Heart right ventricle (tissue), 16 donors: ENCODE measurements around the gene KRT222. TPM values are rescaled to one million over a fixed set of nuclear protein-coding genes. Genes with fewer than 3 reads are reported as not detected.

Experiments used
- ATAC-seq, 8 donors: fragments of 200-7000 bp; cut with Tn5 transposase; one replicate each; pipeline ENCODE4 v1.9.1; 2020; ENCODE audit warnings: mild to moderate bottlenecking in 8 of 8, moderate library complexity in 8 of 8, moderate number of reproducible peaks in 1 of 8
- DNase-seq, 2 donors: peaks; one replicate each; pipeline ENCODE4 v3.0.0-alpha.2; 2020
- H3K27ac ChIP-seq, 10 donors: fragments of 200-600 bp; sonication (generic) in 2 of 10; one replicate each; pipeline versions ENCODE4 v1.5.0 to v1.8.0; 2020 to 2022; ENCODE audit warnings: mild to moderate bottlenecking in 3 of 10
- H3K27me3 ChIP-seq, 7 donors: fragments of 200-600 bp; one replicate each; pipeline ENCODE4 v1.8.0; 2021 to 2022; ENCODE audit warnings: mild to moderate bottlenecking in 2 of 7
- H3K36me3 ChIP-seq, 9 donors: fragments of 200-600 bp; sonication (generic) in 1 of 9; one replicate each; pipeline versions ENCODE4 v1.5.0 to v1.8.0; 2020 to 2022; ENCODE audit warnings: mild to moderate bottlenecking in 2 of 9
- H3K4me1 ChIP-seq, 9 donors: fragments of 200-600 bp; sonication (generic) in 1 of 9; one replicate each; pipeline versions ENCODE4 v1.5.0 to v1.8.0; 2020 to 2022; ENCODE audit warnings: mild to moderate bottlenecking in 4 of 9
- H3K4me3 ChIP-seq, 10 donors: fragments of 200-600 bp; sonication (generic) in 2 of 10; one replicate each; pipeline versions ENCODE4 v1.5.0 to v1.8.0; 2020 to 2022; ENCODE audit warnings: mild to moderate bottlenecking in 7 of 10, moderate library complexity in 2 of 10
- H3K9me3 ChIP-seq, 11 donors: fragments of 200-600 bp in 10 of 11; sonication (generic) in 2 of 11; one replicate each; pipeline versions ENCODE4 v1.5.0 to v1.8.0; 2013 to 2022; ENCODE audit warnings: mild to moderate bottlenecking in 2 of 11, control low read depth in 1 of 11, moderate library complexity in 1 of 11
- WGBS, 2 donors: extraction: QIAGEN DNeasy Blood & Tissue Kit; methylation state at CpG; one replicate each; pipeline ENCODE4 v1.1.7; 2013; ENCODE audit warnings: inconsistent platforms in 1 of 2; 5-methylcytosine and 5-hydroxymethylcytosine counted together
- intact Hi-C, 10 donors: fragments of 100-400 bp; cut with DNase I; formaldehyde crosslinking; loops; one replicate each; pipeline versions ENCODE4 v1.11.1 to v1.14.2; 2022
- polyA plus RNA-seq, 2 donors: library from polyadenylated mRNA; stranded (reverse); fragments of 200-250 nt; gene quantifications; one replicate each; pipeline ENCODE4 v1.2.3, GENCODE V29; 2013
- total RNA-seq, 10 donors: library from RNA; stranded (reverse); fragmentation: NEBNext Ultra II Directional in 3 of 10; extraction: Animal tissue kit (Norgen Biotek cat#: 25700) in 3 of 10; gene quantifications; one replicate each; pipeline versions ENCODE4 v1.2.1 to v1.2.4, GENCODE V29; 2021 to 2023
- TF ChIP-seq, protein P1 (sequence below), 9 donors: fragments of 200-600 bp; sonication (generic) in 2 of 9; IDR thresholded peaks; one replicate each; pipeline versions ENCODE4 v1.5.0 to v1.8.0; 2021 to 2022; ENCODE audit warnings: antibody characterized with exemption in 9 of 9, mild to moderate bottlenecking in 5 of 9, moderate library complexity in 1 of 9
- donor health status: Arrhythmogenic right ventricular cardiomyopathy.
- donor health status: ischemic (EF 13 %, LVEDD 7.1; RV severe dilation, severe dysfunction).
- donor health status: healthy with polysubstance abuse.
- donor health status: DM: no; HTN: yes; CAD: no.
- donor health status: DM: no; HTN: no; CAD: no.
- donor health status: ischemic (EF 25% LVEDD 6.9; RV normal size, moderate dysfunction).
- donor health status: ischemic (EF 25% LVEDD 5.7; RV mildly dilated, moderate dysfunction).
- donor health status: healthy.
- donor health status: DM: yes; HTN: yes; CAD: no.
- donor health status: Ischemic cardiomyopathy.
- donor health status: ischemic (EF 35%, LVEDD 5.7; RV mildly dilated, moderate dysfunction).
- donor health status: nonischemic (EF 11% LVEDD 7.7; RV severe dilation, severe dysfunction).
- donor health status: DM: yes; HTN: yes; CAD: no.
- donor health status: PGD.
- donor health status: ischemic (EF 29% LVEDD 5.4; RV normal size, mild dysfunction).
- donor health status: nonischemic (EF 23%, LVEDD 6.1; RV moderate dilation, normal function).

The KRT222 gene
- total and polyA plus RNA-seq, 12 donors, result 0.07 to 0.57 (median 0.21) TPM; not detected in 7

DNA sequence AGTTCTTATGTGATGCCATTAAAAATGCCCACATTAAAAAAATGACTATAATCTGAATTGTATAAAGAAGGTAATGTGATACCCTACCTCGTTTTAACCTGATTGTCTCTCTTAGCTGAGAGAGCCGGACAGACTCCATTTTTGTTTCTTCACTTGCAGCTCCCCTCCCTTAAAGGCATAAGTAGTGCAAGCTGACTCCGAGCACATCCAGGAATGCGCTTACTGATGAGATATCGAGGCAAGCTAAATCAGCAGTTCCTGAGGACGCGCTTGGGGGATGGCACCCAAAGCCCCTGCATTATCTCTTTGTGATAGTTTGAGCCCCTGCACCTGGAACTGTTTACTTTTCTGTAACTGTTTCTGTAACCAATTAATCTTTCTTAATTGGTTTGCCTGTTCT, 32.3 kb upstream of the KRT222 start:
- TF ChIP-seq, protein P1, sequence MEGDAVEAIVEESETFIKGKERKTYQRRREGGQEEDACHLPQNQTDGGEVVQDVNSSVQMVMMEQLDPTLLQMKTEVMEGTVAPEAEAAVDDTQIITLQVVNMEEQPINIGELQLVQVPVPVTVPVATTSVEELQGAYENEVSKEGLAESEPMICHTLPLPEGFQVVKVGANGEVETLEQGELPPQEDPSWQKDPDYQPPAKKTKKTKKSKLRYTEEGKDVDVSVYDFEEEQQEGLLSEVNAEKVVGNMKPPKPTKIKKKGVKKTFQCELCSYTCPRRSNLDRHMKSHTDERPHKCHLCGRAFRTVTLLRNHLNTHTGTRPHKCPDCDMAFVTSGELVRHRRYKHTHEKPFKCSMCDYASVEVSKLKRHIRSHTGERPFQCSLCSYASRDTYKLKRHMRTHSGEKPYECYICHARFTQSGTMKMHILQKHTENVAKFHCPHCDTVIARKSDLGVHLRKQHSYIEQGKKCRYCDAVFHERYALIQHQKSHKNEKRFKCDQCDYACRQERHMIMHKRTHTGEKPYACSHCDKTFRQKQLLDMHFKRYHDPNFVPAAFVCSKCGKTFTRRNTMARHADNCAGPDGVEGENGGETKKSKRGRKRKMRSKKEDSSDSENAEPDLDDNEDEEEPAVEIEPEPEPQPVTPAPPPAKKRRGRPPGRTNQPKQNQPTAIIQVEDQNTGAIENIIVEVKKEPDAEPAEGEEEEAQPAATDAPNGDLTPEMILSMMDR (IDR thresholded peaks at IDR 0.05), result no peak
- H3K4me1 ChIP-seq, result peaks cover 0 to 7% (median 0%) of the 10 kb centered on the region in 9 donors
- DNase-seq (no peak), ATAC-seq (no peak)
- H3K36me3 ChIP-seq, result no peaks in the 10 kb centered on the region
- no peaks in the 10 kb centered on the region for H3K9me3 ChIP-seq
- H3K27ac ChIP-seq, result no peak overlapping the region
- intact Hi-C loops, result no loop called here
- no peak overlapping the region for H3K4me3 ChIP-seq
- WGBS, 2 donors, result 18 to 33% methylated on average over 7 of the region's 7 CpGs
- peaks cover 0 to 46% (median 32%) of the 10 kb centered on the region in 7 donors for H3K27me3 ChIP-seq

DNA sequence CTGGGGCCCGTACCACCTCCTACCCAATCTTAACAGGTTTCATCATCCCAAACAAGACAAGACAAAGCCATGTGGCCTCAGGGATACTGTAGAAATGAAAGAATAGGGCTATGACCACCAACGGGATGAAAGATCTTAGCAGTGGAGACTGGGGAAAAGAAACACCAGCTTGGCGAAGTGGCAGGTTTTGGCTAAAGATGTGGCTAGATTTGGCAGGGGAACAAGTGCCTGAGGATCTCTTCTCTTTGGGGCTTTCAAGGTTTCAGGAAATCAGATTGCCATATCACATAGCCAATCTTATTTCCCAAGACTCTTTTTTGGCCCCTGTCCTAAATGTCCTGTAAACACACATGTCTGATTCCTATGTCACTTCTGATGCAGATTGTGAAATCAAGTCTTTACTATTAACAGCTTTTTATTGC, 31.7 kb upstream of the KRT222 start:
- 75 to 76% methylated on average over 3 of the region's 3 CpGs for WGBS, 2 donors
- TF ChIP-seq, protein P1 (IDR thresholded peaks at IDR 0.05), result no peak
- intact Hi-C loops, result no loop called here
- H3K27ac ChIP-seq, result no peak overlapping the region
- DNase-seq (no peak), ATAC-seq (no peak)
- peaks cover 0 to 7% (median 0%) of the 10 kb centered on the region in 9 donors for H3K4me1 ChIP-seq
- peaks cover 0 to 44% (median 29%) of the 10 kb centered on the region in 7 donors for H3K27me3 ChIP-seq
- no peaks in the 10 kb centered on the region for H3K9me3 ChIP-seq
- no peak overlapping the region for H3K4me3 ChIP-seq
- no peaks in the 10 kb centered on the region for H3K36me3 ChIP-seq

DNA sequence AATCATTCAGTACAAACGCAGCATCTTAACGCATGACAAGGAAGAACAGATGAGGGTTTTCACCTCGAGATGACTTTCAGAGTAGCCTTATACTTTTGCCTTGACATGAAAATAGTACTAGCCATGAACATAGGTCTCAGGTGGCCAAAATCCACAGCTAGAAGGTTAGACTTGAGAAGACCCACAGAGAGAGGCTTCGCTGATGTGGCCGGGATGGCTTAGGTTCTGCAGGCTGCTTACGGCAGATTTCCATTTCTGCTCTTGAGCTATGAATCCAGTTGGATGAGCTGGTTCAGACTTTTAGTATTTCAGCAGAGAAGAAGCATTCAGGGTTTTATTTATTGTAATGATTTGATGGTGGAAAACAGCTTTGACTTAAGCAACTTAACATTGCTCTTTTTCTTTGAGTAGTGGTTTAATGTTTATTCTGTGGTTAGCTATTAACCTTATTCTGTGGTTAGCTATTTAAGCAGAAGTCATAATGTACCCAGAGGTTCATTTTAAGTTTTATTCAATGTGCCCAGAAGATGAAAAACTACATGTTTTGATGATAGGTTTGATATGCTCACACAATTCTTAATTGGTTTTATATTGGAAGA, 31.0 kb upstream of the KRT222 start:
- ATAC-seq (no peak), DNase-seq (no peak)
- peaks cover 0 to 43% (median 27%) of the 10 kb centered on the region in 7 donors for H3K27me3 ChIP-seq
- no peak overlapping the region for H3K27ac ChIP-seq
- TF ChIP-seq, protein P1 (IDR thresholded peaks at IDR 0.05), result no peak
- H3K4me3 ChIP-seq, result no peak overlapping the region
- 90 to 93% methylated on average over 6 of the region's 6 CpGs for WGBS, 2 donors
- H3K4me1 ChIP-seq, result peaks cover 0 to 7% (median 0%) of the 10 kb centered on the region in 9 donors
- no peaks in the 10 kb centered on the region for H3K9me3 ChIP-seq
- intact Hi-C loops, result no loop called here
- no peaks in the 10 kb centered on the region for H3K36me3 ChIP-seq

DNA sequence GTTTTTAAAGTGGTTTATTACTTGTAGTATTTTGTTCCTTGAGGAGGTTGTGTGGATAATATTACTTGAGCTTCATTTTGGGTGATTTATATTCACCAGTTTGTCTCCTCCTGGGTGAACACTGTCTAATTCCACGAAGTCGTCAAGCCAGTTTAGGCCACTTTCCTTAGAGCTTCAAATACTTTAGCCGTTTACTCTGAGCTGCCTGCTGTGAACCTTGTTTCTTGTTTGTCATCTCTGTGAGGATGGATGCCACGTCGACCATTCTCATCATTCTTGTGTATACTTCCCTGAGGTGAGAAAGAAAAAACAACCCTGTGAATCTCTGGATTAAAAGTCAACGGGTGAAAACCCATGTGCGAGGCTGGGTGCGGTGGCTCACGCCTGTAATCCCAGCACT, 29.6 kb upstream of the KRT222 start:
- WGBS, 2 donors, result 80 to 82% methylated on average over 9 of the region's 9 CpGs
- ATAC-seq, result no peak
- H3K27me3 ChIP-seq, result peaks cover 0 to 43% (median 25%) of the 10 kb centered on the region in 7 donors

More for the DNA sequence above, 29.6 kb upstream of the KRT222 start:
- Histone ChIP-seq H3K9me3 (no peaks in the 10 kb centered on the region), H3K4me3 (no peak overlapping the region), H3K27ac (no peak overlapping the region), H3K4me1 (peaks cover 0 to 2% (median 0%) of the 10 kb centered on the region in 9 donors), H3K36me3 (no peaks in the 10 kb centered on the region)
- no peak for DNase-seq
- intact Hi-C loops, result no loop called here
- TF ChIP-seq, protein P1 (IDR thresholded peaks at IDR 0.05), result no peak
